ENCODE results near the gene SLC9A6.

Gene SLC9A6

DNA sequence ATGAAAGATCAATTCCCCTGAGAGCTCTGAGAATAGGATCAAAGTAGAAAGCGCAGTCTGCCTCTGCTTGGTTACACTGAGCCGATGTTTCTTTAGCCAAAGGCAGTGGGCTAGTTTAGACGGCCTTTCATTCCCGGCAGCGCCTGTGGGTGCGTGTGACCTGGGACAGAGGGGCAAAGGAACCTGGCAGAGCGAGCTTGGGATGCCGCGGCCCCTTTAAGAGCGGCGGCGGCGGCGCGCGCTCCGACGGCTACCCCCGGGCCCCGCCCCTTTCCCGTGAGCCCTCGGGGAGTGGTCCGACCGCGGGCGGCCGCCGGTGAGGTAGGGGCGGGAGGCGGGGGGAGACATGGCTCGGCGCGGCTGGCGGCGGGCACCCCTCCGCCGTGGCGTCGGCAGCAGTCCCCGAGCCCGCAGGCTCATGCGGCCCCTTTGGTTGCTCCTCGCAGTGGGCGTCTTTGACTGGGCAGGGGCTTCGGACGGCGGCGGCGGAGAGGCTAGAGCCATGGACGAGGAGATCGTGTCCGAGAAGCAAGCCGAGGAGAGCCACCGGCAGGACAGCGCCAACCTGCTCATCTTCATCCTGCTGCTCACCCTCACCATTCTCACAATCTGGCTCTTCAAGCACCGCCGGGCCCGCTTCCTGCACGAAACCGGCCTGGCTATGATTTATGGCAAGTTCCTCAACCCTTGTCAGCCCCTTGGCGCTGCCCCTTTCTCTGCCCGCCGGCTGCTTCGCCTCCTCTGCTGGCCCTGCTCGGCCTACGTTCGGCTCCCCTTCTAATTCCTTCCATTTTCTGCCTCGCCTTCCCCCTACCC, at the start of gene SLC9A6:
TSS of gene SLC9A6 (plus strand) at position 279 of the 816 bp plus-strand sequence. CDS start at position 503, 224 bp downstream.
- DNase-seq, result peak in 13 of 14 donors; percentile 1 to 72 (median 55)

DNA sequence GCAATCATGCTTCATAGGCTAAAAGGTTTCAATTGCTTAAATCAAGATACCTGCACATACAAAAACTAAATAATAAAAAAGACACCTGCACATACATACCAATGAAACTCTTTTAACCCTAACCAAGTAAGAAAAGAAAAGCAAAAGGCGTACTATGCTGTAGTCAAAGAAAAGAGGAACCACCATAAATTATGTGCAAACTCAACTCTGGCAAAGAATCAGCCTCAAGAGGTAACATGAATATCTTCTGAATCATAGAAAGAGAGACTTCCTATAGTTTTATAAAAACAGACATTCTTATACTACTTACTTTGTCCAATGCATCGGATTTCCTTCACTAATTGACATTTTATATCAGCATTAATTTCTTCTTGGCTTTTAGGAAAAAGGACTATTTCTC, 40.7 kb upstream of the SLC9A6 start:
- no peak for DNase-seq

- no peak for DNase-seq
Observed at GRCh38 chrX:135951291-135951690, 33.9 kb upstream of the SLC9A6 start.

DNA sequence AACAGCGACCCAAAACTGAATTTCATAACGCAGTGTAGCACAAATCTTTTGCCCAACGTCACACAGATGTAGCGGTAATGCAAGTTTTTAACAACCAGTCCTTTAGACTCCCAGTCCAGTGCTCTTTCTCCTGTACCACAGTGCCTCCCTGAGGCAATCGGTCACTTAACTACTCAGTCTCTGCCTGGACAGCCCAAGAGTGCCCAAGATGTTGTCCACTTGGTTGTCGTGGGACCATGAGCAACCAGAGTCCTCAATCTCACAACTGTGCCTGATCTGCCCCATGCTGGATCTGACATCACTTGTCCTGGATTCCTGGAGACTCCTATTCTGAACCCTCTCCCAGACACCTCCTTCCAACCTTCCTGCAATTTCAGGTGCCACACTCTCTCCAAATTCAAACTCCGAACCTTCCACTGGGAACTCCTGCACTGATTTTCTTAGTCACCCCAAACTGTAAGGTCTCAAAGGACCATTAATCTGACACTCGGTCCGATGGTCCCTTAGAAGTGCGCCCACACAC, 12.1 kb upstream of the SLC9A6 start:
- DNase-seq, result peak in 4 of 14 donors; percentile 20 to 43 (median 24)

GRCh38 chrX:135973548-135974278, 11.5 kb upstream of the SLC9A6 start, which contains the start of gene MMGT1:
TSS of gene MMGT1 (minus strand) at chrX:135973988. CDS start at chrX:135973675, 313 bp downstream.
- peak; percentile 4 to 90 (median 81) for DNase-seq

GRCh38 chrX:135974279-135974856, 10.9 kb upstream of the SLC9A6 start:
- peak in 13 of 14 donors; percentile 26 to 82 (median 69) for DNase-seq

DNA sequence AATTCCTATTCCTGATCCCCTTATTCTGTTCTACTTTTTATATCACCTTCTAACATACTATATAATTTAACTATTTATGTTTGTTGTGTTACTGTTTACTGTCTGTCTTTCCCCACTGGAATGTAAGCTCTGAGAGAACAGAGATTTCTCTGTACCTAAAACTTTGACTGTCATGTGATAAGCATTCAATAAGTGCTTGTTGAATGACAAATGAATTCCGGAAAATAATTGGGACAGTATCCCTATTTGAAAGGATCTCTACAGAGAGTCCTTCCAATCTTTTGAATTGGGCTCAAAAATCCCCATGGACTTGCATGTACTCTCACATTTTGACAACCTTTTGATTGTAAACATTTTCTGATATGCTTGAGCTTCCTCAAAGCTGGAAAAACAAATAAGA, 9.8 kb upstream of the SLC9A6 start:
- DNase-seq, result no peak

GRCh38 chrX:135977611-135978010, 7.6 kb upstream of the SLC9A6 start:
- no peak for DNase-seq

DNA sequence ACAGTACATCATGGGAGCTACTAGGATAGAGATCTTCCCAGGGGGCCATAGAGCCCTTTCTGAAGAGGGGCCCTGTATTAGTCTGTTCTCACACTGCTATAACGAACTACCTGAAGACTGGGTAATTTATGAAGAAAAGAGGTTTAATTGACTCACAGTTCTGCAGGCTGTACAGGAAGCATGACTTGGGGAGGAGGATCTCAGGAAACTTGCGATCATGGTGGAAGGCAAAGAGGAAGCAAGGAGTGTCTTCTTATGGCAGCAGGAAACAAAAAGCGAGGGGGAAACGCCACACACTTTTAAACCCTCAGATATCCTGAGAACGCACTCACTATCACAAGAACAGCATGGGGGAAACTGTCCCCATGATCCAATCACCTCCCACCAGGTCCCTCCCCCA, 4.2 kb upstream of the SLC9A6 start:
- DNase-seq, result no peak

DNA sequence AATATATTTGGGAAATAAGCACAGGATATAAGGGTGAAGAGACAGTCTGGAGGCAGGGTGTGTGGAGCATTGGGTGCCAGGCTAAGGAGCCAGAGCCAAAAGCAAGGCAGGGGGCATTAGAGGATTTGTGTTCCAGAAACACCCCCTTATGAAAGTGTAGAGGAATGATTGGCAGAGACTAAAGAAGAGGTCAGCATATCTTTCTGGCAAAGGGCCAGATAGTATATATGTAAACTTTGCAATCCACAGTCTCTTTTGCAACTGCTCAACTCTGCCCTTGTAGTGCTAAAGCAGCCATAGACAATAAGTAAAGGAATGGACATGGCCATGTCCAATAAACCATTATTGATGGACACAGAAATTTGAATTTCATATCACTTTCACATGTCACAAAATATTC, 3.6 kb upstream of the SLC9A6 start:
- DNase-seq, result no peak

- DNase-seq, result no peak
Observed at GRCh38 chrX:135982860-135983259, 2.4 kb upstream of the SLC9A6 start.

- DNase-seq, result no peak
Observed at GRCh38 chrX:135984256-135984655, 979 bp upstream of the SLC9A6 start.

- no peak for DNase-seq
Observed at GRCh38 chrX:135984791-135985156, 461 bp upstream of the SLC9A6 start.

DNA sequence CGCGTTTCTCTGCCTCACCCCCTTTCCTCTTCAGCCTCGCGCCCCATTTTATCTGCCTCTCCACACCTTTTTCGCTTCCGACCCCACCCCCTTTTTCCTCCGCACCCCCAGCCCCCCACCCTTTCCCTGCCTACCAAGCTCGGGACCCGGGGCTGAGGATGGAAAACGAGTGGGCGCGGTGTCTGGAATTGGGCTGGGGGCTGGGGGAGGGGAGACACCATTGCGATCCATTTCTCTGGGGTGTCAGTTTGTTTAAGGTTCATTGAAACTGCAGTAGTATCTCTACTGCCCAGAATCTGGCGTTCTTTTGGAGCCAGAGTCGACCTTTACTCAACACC, 707 bp downstream of the SLC9A6 start:
- DNase-seq, result no peak

- DNase-seq, result no peak
Observed at GRCh38 chrX:135988245-135988644, 3.0 kb downstream of the SLC9A6 start.

GRCh38 chrX:136015016-136015415, 29.8 kb downstream of the SLC9A6 start:
- no peak for DNase-seq

- no peak for DNase-seq
Observed at GRCh38 chrX:136016881-136017280, 31.6 kb downstream of the SLC9A6 start.

DNA sequence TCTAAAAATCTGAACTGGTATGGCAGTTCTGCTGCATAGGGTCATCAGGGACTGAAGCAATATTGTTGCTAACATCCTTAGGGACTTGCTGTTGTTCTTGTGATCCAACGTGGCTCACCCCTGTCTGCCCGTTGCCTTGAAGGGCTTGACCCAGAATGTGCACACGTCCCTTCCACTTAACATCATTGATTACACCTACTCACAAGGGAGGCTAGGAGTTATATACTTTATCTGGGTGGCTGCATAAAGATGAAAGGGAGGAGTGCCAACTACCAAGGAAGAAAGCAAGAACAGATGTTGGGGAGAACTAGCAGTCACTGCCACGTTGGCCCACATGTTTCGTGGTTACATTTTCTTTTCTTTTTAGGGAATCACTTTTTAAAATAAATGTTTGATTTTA, 34.0 kb downstream of the SLC9A6 start:
- no peak for DNase-seq

- DNase-seq, result no peak
Observed at GRCh38 chrX:136021160-136021559, 35.9 kb downstream of the SLC9A6 start.

GRCh38 chrX:136021903-136022302, 36.7 kb downstream of the SLC9A6 start:
- no peak for DNase-seq

DNA sequence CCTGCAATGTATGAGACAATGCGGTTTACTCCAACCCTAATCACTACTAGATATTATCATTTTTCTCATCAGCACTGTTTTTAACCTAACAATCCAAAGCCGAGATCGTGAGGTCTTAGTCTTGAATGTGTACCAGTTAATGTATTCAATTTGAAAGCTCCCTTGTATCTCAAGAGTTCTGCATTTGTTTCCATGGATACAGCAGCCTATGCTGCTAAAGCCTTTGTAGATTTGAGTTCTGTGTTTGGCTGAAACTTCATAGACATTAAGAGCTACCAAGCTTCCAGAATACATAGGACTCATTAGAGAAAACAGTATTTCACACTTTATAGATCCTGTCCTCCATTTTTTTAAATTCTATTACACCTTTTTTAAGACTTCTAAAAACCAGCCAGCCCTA, 39.9 kb downstream of the SLC9A6 start:
- no peak for DNase-seq

DNA sequence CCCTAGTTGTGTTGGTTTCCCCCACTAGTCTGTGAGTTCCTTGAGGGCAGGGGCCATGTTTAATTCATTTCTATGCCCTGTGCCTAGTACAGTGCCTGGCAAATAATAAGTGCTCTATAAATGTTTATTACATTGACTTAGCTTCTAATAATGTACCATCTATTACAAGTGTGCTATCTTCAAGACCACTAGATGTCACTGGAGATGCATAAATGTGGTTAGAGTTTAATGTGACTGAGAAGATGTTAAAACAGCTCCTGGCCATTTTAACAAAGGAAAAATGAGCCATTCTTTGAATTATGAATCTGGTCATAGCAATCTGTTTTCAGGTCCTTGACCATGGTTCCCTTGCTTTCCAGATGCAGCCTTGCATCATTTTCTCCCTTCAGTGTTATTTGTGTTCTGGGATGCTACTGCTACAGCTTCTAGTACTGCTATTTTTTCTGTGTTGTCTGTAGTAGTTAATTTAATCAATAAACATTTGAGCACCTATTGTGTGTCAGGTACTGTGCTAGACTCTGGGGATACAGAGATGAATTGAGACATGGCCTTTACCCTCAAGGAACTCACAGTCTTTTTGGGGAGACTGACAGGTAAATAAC, 43.2 kb downstream of the SLC9A6 start:
- DNase-seq, result peak in 1 of 14 donors; percentile 0

GRCh38 chrX:136029766-136030165, 44.5 kb downstream of the SLC9A6 start:
- DNase-seq, result no peak
